ENCODE results near the gene ERN1. TPM values are rescaled to one million over a fixed set of nuclear protein-coding genes. Genes with fewer than 3 reads are reported as not detected.

ERN1 gene
- total and polyA plus RNA-seq, 2 of the 13 experiments (the other 11 are each of a cell fraction or from before 2014, with no cell fraction given), result 6.0 to 12.7 TPM

DNA sequence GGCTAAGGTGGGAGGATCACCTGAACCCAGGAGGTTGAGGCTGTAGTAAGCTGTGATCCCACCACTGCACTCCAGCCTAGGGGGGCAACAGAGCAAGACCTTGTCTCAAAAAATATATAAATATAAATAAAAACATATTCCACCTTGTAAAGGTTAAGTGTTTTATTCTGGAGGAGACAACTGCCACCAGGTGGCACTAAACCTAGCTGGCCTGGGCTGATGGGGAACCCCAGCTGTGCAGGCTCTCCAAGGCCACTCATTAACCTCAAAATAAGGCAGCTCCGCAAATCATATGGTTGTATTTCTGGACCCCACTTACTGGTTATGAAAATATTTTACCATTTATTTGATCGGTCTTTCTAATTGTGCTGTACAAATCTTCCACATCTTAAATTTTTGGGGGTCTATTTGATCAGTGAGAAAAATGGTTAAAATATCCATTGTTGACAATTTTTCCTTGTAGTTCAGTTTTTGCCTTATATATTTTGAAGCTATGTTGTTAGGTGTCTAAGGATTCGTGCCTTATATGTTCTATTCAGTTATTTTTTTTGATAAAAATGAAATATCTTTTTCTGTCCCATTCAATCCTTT is 101.0 kb downstream of the ERN1 start (continued):
- TF ChIP-seq, protein P1, sequence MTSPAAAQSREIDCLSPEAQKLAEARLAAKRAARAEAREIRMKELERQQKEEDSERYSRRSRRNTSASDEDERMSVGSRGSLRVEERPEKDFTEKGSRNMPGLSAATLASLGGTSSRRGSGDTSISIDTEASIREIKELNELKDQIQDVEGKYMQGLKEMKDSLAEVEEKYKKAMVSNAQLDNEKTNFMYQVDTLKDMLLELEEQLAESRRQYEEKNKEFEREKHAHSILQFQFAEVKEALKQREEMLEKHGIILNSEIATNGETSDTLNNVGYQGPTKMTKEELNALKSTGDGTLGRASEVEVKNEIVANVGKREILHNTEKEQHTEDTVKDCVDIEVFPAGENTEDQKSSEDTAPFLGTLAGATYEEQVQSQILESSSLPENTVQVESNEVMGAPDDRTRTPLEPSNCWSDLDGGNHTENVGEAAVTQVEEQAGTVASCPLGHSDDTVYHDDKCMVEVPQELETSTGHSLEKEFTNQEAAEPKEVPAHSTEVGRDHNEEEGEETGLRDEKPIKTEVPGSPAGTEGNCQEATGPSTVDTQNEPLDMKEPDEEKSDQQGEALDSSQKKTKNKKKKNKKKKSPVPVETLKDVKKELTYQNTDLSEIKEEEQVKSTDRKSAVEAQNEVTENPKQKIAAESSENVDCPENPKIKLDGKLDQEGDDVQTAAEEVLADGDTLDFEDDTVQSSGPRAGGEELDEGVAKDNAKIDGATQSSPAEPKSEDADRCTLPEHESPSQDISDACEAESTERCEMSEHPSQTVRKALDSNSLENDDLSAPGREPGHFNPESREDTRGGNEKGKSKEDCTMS (CRISPR knock-in tag; conservative IDR thresholded peaks at IDR 0.05), result peak; percentile 74; the same call in 1 of the 2 replicates
- TF ChIP-seq NFE2L2 (IDR thresholded peaks at IDR 0.05; ENCODE audit: low read length) (no peak), ZBTB43 (CRISPR knock-in tag; conservative IDR thresholded peaks at IDR 0.05) (no peak), E2F5 (CRISPR knock-in tag; conservative IDR thresholded peaks at IDR 0.05) (no peak), TOE1 (CRISPR knock-in tag; IDR thresholded peaks at IDR 0.05) (no peak)
- TF ChIP-seq, protein P2, sequence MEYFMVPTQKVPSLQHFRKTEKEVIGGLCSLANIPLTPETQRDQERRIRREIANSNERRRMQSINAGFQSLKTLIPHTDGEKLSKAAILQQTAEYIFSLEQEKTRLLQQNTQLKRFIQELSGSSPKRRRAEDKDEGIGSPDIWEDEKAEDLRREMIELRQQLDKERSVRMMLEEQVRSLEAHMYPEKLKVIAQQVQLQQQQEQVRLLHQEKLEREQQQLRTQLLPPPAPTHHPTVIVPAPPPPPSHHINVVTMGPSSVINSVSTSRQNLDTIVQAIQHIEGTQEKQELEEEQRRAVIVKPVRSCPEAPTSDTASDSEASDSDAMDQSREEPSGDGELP (IDR thresholded peaks at IDR 0.05; ENCODE audit: borderline replicate concordance, low read depth), result peak; percentile 62; the same call in 1 of the 2 replicates

Measured in HepG2 (cell line).